CD4-positive, alpha-beta T cell treated with Interleukin-17A for 4 hours (primary cell): ENCODE results near the gene BIRC7.
"Not testable (repeated sequence)": the region's sequence is repeated elsewhere in the genome, so short reads cannot be mapped to it uniquely, and the experiment has no call there.

Source experiments
- DNase-seq: peaks from one replicate; pipeline ENCODE4 v3.0.0-alpha.2; 2020; ENCODE audit warnings: mixed read lengths

Gene BIRC7

GRCh38 chr20:63208346-63208909 is 27.3 kb upstream of the BIRC7 start:
- no peak for DNase-seq

DNA sequence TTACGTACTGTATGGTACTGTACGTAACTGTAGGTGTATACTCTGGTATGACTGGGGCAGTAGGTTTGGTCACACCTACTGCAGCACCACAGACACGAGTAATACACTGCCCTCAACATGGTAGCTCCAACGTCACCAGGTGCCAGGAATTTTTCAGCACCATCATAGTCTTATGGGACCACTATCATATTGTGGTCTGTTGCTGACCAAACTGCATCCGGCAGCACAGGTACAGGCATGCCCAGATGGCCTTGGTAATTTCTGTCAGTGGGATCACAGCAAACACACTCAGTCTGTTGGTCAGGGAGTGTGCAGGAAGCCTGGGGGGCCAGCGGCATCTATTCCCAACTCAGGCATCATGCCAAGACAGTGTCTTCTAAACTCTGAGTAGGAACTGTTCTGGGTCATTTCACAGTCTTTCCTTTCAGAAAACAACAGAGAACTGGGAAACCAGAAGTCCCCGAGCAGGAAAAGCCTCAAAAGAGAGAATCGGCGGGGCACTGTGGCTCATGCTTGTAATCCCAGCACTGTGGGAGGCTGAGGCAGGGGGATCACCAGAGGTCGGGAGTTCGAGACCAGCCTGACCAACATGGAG is 25.6 kb upstream of the BIRC7 start:
- DNase-seq = no peak

DNA sequence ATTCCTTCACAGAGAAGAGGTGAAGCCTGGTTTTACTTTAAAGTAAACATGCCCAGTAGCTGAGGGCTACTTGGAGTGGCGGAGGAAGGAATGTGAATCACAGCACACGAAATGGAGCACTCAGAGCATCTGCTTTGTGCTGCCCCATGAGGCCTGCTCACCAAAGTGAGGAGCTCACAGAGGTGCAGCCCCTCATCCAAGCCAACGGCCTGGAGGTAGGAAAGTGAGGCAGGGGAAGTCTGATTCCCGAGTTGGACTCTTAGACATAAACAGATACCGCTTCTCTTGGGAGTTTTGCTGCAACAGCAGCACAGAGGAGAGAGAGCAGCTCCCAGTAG is 23.3 kb upstream of the BIRC7 start:
- no peak for DNase-seq

DNA sequence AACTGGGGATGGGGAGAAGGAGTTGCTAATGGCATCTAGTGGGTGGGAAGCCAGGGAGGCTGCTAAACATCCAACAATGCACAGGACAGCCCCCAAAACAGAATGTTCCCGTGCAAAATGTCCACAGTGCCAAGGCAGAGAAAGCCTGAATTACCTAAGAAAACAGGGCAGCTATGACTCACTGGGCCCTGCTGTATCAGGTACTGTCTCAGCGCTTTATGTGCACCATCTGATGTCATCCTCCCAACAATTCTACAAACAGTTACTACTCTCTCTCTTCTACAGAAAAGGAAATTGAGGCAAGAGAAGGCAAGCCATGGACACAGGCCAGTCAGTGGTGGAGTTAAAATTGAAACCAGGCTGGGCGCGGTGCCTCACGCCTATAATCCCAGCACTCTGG is 22.9 kb upstream of the BIRC7 start:
- no peak for DNase-seq

- no peak for DNase-seq
Measured at GRCh38 chr20:63214514-63214913, 21.2 kb upstream of the BIRC7 start.

- peak; percentile 13 for DNase-seq
Measured at GRCh38 chr20:63215101-63216040, 20.3 kb upstream of the BIRC7 start.

DNA sequence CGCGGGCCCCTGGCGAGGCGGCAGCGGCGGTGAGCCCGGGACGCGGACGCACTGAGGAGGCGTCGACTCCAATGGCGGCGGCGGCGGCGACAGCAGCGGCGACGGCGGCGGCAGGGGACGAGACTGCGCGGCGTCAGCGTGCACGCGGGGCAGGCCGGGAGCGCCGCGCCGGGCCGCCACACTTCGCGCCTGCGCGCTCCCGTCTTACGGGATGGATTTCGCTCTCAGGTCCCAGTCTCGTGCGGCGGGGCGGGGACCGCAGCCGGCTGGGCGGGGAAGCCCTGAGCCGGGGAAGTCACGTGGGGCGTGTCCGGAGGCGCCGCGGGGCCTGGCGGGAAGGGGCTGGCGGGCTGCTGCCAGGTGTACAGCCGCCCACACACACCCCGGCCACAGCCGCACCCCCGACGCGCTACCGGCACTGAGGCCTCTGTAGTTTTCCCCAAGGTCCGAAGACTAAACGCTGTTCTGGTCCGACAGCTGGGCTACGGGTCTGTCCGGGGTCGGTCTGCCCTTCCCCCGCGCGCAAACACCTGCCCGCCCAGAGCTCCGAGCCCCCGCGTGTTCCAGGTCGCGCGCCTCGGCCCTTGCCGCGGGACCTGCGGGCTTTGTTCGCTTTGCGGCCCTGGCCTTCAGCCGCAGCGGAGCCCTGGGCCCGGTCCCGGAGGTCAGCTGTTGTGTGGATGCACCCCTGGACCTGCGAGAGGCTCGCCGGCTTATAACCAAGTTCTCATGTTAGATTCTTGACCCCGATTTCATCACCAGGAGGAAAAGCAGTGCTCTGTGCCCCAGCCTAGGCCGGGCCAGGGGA is 19.5 kb upstream of the BIRC7 start, which contains the start of gene YTHDF1:
YTHDF1 (minus strand) TSS at position 91 of the 808 bp plus-strand sequence. CDS start 239 bp downstream, outside the sequence.
- DNase-seq = peak; percentile 97

DNA sequence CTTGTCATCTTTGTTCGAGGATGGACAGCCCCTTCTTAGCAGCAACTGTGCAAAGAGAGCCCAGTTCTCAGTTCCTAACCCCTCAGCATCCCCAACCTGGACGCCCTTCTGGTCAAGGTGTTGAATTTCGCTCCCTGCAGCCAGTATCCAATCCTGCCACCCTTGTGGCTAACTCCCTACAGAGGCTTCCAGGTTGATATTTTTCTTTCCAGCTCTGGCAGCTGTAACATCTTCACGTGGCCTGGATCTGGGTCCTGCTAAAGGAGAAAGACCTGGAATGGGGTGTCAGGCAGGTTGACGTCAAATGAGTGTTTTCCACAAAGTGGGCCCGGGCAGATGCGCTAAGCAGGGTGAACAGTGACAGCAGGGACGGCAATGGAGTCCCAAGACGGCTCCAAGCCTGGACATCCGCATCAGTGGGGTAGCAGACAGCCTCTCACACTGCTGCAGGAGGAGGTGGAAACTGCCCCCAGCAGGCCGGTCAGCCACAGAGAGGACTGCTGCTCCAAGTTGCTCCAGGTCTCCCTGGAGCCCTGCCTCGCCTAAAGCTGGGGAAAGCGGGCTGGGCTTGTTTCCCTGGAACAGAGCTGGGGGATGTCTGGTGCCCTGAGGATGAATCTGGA is 18.7 kb upstream of the BIRC7 start:
- no peak for DNase-seq

DNA sequence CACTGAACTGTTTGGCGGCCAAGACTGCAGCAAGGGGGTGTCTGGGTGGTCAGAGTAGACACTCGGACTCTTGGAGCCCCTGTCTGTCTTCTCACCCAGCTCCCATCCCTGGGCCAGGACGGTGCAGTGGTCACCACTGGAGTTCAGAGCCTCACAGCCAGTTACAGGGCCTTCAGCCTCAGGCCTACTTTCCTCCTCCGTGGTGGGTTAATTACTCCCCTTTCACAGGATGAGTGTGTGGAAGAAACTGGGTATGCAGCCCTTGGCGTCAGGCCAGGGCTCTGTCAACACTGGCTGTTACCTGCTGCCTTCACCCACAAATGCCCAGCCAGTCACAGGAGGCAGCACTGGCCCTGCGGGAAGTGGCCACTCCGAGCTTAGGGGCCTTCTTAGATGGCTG is 18.0 kb upstream of the BIRC7 start:
- DNase-seq = no peak

GRCh38 chr20:63218701-63219446 is 16.8 kb upstream of the BIRC7 start:
- no peak for DNase-seq

DNA sequence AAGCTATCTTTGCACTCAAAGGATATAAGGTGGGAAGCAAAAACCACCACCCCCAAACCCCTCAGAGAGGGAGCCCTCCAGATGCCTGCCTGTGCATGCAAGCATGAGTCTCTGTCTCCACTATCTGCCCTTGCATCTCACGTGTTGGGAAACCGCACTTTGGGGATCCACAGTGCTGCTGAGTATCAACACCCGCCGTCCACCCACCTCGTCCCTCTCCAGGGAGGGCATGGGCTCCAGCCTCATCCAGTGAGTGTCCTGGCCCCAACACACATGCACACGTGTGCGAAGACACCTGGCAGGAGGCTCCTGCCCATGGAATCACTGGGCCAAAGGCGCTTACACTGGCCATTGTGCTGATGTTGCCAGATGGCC is 16.3 kb upstream of the BIRC7 start:
- DNase-seq = no peak

GRCh38 chr20:63219866-63220521 is 15.7 kb upstream of the BIRC7 start:
- DNase-seq = no peak

- no peak for DNase-seq
Measured at GRCh38 chr20:63220696-63221399, 14.9 kb upstream of the BIRC7 start.

DNA sequence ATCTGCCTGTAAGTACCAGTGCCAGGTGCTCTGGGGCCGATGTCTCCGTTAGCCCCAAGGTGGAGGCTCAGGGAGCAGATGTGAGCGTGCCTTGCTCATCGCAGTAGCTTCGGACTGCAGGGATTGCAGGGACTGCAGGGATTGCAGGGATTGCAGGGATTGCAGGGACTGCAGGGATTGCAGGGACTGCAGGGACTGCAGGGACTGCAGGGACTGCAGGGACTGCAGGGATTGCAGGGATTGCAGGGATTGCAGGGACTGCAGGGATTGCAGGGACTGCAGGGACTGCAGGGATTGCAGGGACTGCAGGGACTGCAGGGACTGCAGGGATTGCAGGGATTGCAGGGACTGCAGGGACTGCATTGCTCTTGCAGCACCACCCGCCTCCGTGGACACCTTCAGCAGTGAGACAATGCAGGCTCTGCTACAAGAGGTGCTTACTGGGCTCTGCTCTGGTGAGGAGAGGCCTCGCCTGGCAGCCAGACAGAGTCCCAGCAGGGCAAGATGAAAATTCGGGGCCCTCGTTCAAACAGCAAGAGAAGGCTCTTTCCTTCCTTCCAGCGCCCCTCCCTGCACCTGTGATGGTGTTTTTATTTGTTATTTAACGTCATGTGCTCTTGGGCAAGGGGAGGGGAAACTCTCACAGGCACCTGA is 14.2 kb upstream of the BIRC7 start:
- DNase-seq = not testable (repeated sequence)

GRCh38 chr20:63222541-63222940 is 13.2 kb upstream of the BIRC7 start:
- DNase-seq = no peak

DNA sequence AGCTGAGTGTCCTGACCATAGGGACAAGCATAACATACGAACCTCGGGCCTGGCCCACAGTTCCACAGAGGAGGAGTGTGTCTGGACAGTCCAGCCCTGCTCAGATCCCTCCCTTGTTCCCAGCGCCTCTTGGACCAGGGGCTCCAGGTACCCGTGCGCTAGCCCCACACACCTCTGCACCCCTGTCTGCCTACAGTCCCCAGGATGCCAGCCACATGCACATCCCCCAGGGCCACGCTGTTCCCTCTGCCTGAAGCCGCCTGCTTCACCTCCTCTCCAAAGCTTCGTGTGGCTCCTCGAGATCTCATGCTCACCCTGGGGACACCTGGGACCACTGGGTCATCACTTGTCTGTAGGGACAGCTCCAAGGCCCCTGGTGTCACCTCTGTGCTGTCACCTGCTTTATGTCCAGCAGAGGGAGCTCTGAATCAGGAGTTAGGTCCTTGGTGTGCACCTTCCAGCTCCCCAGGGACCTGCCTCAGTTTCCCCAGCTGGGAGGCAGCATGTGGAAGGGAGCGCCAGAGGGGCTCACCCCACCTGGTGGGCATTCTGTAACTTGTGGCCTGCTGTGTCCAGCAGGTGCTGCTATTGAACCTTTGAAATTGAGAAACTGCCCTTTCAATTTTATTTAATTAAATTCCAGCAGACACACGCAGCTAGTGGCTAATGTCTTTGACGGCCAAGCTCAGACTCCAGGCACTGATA is 12.4 kb upstream of the BIRC7 start:
- DNase-seq = peak; percentile 63

GRCh38 chr20:63223826-63224207 is 11.9 kb upstream of the BIRC7 start:
- DNase-seq = no peak

DNA sequence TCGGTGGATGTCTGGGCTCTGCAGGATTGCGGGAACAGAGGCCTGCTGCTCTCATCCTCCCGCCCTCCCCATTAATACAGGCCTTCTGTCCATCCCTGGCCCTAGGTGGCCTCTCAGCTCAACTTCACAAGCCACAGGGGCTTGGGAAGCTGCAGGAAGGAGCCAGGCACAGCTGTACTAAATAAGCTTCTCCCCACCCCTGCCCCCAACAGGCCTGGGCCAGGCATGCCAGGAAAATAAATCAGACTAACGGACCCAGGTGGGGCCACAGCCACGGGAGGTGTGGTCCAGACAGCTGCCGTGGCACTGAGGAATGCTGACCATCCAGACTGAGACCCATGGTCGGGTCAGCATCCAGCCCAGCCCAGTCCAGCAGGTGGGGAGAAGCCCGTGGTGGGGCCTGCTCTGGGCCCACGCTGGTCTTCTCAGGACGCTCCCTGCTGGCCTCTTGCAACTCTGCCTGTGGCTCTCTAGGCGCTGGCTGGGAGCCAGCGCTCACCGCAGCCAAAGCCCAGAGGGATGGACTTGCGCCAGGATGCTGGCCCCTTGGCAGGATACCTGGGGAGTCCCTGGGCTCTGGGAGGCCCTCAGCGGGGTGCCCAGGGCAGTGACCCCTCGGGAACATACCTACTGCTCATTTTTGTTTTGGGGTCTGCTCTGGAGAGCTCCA is 11.2 kb upstream of the BIRC7 start:
- DNase-seq = no peak

GRCh38 chr20:63225082-63225454 is 10.6 kb upstream of the BIRC7 start:
- no peak for DNase-seq
